MCF 10A (cell line): ENCODE data around the gene BAG2. TPM values are rescaled to one million over a fixed set of nuclear protein-coding genes. Genes with fewer than 3 reads are reported as not detected.

Experiments used
- BruUV-seq: library from RNA; stranded (reverse); fragments of 400-500 nt; replicated peaks from 2 replicates; lab custom pipeline; 2021; lab: Mats Ljungman, UMichigan
- CTCF ChIA-PET: fragments of 300-600 bp; sonication (Branson Sonifier 250); formaldehyde crosslinking; extraction: SDS; loops from one replicate; lab custom pipeline; 2021; ENCODE audit warnings: antibody characterized with exemption, inconsistent platforms; lab: Yijun Ruan, JAX
- POLR2A ChIA-PET: fragments of 300-600, 350-650 bp; sonication (Branson Sonifier 250); formaldehyde crosslinking; extraction: SDS; loops from one replicate; lab custom pipeline; 2020; ENCODE audit warnings: antibody characterized with exemption, inconsistent platforms; lab: Yijun Ruan, JAX
- DNase-seq: peaks from one replicate; pipeline ENCODE4 v3.0.0-alpha.2; 2018; ENCODE audit not compliant: unreplicated experiment
- H3K27ac Mint-ChIP-seq: one replicate; pipeline ENCODE4 v1.8.0; 2022; ENCODE audit warnings: mild to moderate bottlenecking, low read depth, mixed read lengths; ENCODE audit not compliant: unreplicated experiment
- H3K27me3 Mint-ChIP-seq: one replicate; pipeline ENCODE4 v1.8.0; 2022; ENCODE audit warnings: mixed read lengths; ENCODE audit not compliant: insufficient read depth, unreplicated experiment
- H3K36me3 Mint-ChIP-seq: one replicate; pipeline ENCODE4 v1.8.0; 2022; ENCODE audit warnings: mild to moderate bottlenecking, moderate library complexity, mixed read lengths; ENCODE audit not compliant: insufficient read depth, unreplicated experiment
- H3K4me1 Mint-ChIP-seq: one replicate; pipeline ENCODE4 v1.8.0; 2022; ENCODE audit warnings: mixed read lengths; ENCODE audit not compliant: insufficient read depth, unreplicated experiment
- H3K4me3 Mint-ChIP-seq: one replicate; pipeline ENCODE4 v1.8.0; 2022; ENCODE audit warnings: mild to moderate bottlenecking, moderate library complexity, mixed read lengths; ENCODE audit not compliant: unreplicated experiment
- H3K9me3 Mint-ChIP-seq: one replicate; pipeline ENCODE4 v1.8.0; 2022; ENCODE audit warnings: mixed read lengths; ENCODE audit not compliant: unreplicated experiment
- intact Hi-C: fragments of 100-400 bp; cut with micrococcal nuclease; formaldehyde crosslinking; loops from 2 replicates; pipeline ENCODE4 v1.14.1; 2022
- total RNA-seq: library from RNA; stranded (reverse); gene quantifications from 2 replicates; pipeline ENCODE4 v1.2.3, GENCODE V29; 2022
- TF ChIP-seq, protein P1 (sequence below): fragments of 200-600 bp; IDR thresholded peaks from one replicate; pipeline ENCODE4 v1.8.0; 2022; ENCODE audit warnings: antibody characterized with exemption, mild to moderate bottlenecking; ENCODE audit not compliant: unreplicated experiment

Gene BAG2
- total RNA-seq, 1 experiment from 2014 or later, result 4.2 TPM

DNA sequence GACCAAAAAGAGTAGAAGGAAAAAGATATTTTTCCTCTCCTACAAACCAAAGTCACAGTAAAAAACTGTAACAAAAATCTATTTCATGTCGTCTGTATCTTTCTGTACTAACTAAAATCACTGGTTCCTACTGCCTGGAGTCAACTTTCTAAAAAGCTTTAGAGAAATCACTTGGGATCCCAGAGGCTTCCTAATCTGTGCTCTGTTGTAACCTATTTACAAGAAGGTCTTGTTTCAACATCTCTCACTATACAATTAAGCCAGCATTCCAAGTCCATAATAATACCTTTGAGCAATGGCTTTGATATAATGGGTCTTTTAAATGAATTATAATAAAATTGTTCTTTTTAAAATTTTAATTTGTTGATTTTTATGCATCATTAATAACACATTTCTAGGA is 29.6 kb downstream of the BAG2 start:
- Mint-ChIP-seq H3K4me1 (no peaks in the 10 kb centered on the region), H3K36me3 (no peaks in the 10 kb centered on the region), H3K9me3 (no peaks in the 10 kb centered on the region), H3K27ac (no peak overlapping the region), H3K4me3 (no peak overlapping the region), H3K27me3 (no peaks in the 10 kb centered on the region)
- DNase-seq, result no peak
- TF ChIP-seq, protein P1, sequence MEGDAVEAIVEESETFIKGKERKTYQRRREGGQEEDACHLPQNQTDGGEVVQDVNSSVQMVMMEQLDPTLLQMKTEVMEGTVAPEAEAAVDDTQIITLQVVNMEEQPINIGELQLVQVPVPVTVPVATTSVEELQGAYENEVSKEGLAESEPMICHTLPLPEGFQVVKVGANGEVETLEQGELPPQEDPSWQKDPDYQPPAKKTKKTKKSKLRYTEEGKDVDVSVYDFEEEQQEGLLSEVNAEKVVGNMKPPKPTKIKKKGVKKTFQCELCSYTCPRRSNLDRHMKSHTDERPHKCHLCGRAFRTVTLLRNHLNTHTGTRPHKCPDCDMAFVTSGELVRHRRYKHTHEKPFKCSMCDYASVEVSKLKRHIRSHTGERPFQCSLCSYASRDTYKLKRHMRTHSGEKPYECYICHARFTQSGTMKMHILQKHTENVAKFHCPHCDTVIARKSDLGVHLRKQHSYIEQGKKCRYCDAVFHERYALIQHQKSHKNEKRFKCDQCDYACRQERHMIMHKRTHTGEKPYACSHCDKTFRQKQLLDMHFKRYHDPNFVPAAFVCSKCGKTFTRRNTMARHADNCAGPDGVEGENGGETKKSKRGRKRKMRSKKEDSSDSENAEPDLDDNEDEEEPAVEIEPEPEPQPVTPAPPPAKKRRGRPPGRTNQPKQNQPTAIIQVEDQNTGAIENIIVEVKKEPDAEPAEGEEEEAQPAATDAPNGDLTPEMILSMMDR, result no peak
- ChIA-PET CTCF (no interaction called here), POLR2A (no interaction called here)
- intact Hi-C loops, result no loop called here
- no TSS peak for BruUV-seq

DNA sequence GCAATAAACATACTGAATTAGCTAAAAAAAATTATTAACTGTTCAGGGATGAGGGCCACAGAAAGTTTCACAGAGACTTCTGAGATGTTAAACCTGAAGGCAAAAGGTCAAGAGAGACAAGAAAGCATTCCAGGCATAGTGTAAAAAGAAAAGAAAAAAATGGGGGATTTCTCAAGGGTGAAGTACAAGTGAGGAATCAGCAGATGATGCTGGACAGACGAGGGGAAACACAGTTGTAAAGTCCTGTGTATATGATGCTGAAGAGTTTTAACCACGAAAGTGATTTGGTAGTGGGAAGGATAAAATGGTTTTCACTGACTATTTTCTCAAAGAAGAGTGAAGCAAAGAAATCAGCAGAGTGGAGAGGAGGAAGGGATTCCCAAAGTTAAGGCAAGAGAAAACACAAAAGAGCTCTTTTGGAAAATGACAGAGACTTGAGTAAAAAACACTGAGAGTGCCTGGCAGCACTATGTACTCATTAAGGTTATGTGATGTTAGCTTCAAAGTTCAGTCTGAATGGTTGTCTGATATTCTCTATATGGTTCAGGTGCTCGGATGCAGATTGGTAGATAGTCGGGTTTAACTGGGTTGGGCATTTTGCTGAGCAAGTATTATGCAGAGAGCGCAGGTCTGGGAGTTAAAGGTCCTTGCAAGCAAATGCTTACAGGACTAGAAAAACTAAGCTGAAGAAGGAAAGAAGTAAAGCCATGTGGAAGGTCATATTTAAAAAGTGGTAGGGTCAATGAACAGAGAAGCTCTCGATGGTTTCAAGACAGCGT is 33.6 kb downstream of the BAG2 start:
- H3K4me3 Mint-ChIP-seq, result no peak overlapping the region
- no peak overlapping the region for H3K27ac Mint-ChIP-seq
- H3K4me1 Mint-ChIP-seq, result no peaks in the 10 kb centered on the region
- BruUV-seq, result no TSS peak
- DNase-seq, result no peak
- TF ChIP-seq, protein P1, result no peak
- intact Hi-C loops, result no loop called here
- no peaks in the 10 kb centered on the region for H3K9me3 Mint-ChIP-seq
- H3K36me3 Mint-ChIP-seq, result peaks cover 11% of the 10 kb centered on the region
- ChIA-PET CTCF (interaction anchor here (0.6 to 0.8 kb wide), 2 partner anchors 16 to 119 kb away, joined by 3 read pairs; no protein-coding TSS in a partner anchor), POLR2A (interaction anchor here (0.6 to 1.3 kb wide), 6 partner anchors 8 to 855 kb away, joined by 3 to 5 read pairs (median 4); partner anchors contain the start of gene RAB23)
- H3K27me3 Mint-ChIP-seq, result no peaks in the 10 kb centered on the region

DNA sequence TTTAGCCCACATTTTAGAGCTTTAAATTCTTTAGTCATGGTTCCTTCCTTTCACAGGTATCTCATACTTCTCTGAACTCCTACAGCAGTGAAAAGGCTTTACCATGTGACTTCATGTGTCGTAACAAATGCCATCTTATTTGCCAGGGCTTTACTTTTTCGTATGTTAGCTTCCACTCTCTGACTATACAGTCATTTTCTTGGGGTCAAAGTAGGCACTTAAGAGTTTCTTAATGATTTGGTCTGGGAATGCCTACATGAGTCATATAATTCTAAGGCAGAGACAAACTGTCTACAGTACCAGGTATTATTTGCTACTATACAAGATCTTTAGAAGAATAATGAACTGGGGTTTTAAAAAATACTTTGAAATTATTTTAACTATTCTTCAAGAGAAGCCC is 35.0 kb downstream of the BAG2 start:
- Mint-ChIP-seq H3K36me3 (peaks cover 11% of the 10 kb centered on the region), H3K4me1 (peaks cover 4% of the 10 kb centered on the region), H3K9me3 (no peaks in the 10 kb centered on the region), H3K27me3 (no peaks in the 10 kb centered on the region), H3K27ac (no peak overlapping the region), H3K4me3 (no peak overlapping the region)
- BruUV-seq, result no TSS peak
- ChIA-PET POLR2A (interaction anchor here (0.6 to 1.0 kb wide), 2 partner anchors 9 to 45 kb away, joined by 3 to 5 read pairs; no protein-coding TSS in a partner anchor), CTCF (interaction anchor here (0.6 to 1.6 kb wide), 2 partner anchors 9 to 15 kb away, joined by 3 to 5 read pairs; partner anchors contain the start of gene RAB23)
- peak; percentile 47 for DNase-seq
- TF ChIP-seq, protein P1, result no peak
- intact Hi-C loops, result no loop called here

DNA sequence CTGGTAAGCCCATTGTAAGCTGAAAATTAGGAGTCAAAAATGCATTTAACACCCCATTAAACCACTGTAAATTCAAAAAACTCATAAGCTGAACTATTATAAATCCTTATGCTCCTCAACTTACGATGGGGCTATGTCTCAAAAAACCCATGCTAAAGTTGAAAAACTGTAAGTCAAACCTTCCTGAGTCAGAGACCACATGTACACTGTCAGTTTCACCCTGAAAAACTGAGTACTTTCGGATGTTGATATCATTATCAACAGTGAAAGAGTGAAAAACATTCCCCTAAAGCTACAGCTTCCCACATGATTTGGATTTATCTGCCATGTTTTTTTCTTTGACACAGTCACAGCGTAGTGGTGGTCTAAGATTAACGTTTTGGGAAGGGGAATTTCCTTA is 35.7 kb downstream of the BAG2 start:
- H3K27me3 Mint-ChIP-seq, result no peaks in the 10 kb centered on the region
- H3K4me1 Mint-ChIP-seq, result peaks cover 7% of the 10 kb centered on the region
- ChIA-PET CTCF (interaction anchor here (0.8 to 1.6 kb wide), 2 partner anchors 14 to 46 kb away, joined by 4 to 5 read pairs; partner anchors contain the start of gene RAB23), POLR2A (interaction anchor here (0.6 kb wide), 1 partner anchor 46 kb away, joined by 3 read pairs; no protein-coding TSS in a partner anchor)
- TF ChIP-seq, protein P1, result no peak
- BruUV-seq, result no TSS peak
- DNase-seq, result no peak
- H3K4me3 Mint-ChIP-seq, result no peak overlapping the region
- intact Hi-C loops, result no loop called here
- no peak overlapping the region for H3K27ac Mint-ChIP-seq
- H3K36me3 Mint-ChIP-seq, result peaks cover 11% of the 10 kb centered on the region
- no peaks in the 10 kb centered on the region for H3K9me3 Mint-ChIP-seq
